Fibroblast of lung (primary cell): ENCODE measurements around the gene TMPRSS3. TPM values are rescaled to one million over a fixed set of nuclear protein-coding genes. Genes with fewer than 3 reads are reported as not detected.

Source experiments
- DNase-seq, 2 donors: peaks; one replicate each; pipeline versions ENCODE4 v3.0.0 to v3.0.0-alpha.2; 2010; ENCODE audit warnings: low read depth in 2 of 2
- H2AFZ ChIP-seq: 2 replicates; pipeline ENCODE4 v1.5.1; 2012; ENCODE audit warnings: low read length, control low read depth, inconsistent platforms
- H3K27ac ChIP-seq: 2 replicates; pipeline ENCODE4 v1.5.1; 2011; ENCODE audit warnings: low read length, control low read depth; ENCODE audit not compliant: insufficient read depth
- H3K27me3 ChIP-seq: 2 replicates; pipeline ENCODE4 v1.5.1; 2011; ENCODE audit warnings: mild to moderate bottlenecking, low read length; ENCODE audit not compliant: control insufficient read depth, insufficient read depth
- H3K36me3 ChIP-seq: 2 replicates; pipeline ENCODE4 v1.5.1; 2011; ENCODE audit warnings: low read length; ENCODE audit not compliant: control insufficient read depth, insufficient read depth
- H3K4me1 ChIP-seq: 2 replicates; pipeline ENCODE4 v1.5.1; 2011; ENCODE audit warnings: low read length; ENCODE audit not compliant: control insufficient read depth, insufficient read depth; ENCODE audit errors: extremely low read depth
- H3K4me2 ChIP-seq: 2 replicates; pipeline ENCODE4 v1.5.1; 2011; ENCODE audit warnings: low read length, control low read depth; ENCODE audit not compliant: insufficient read depth; ENCODE audit errors: extremely low read depth
- H3K4me3 ChIP-seq, 4 experiments: fragments of 200-600 bp in 1 of 4; sonication (generic) in 1 of 4; replicated peaks in 1 of 4; 2 replicates each; pipeline ENCODE4 v1.5.1; 2011 to 2016; ENCODE audit warnings: low read length in 4 of 4, low read depth in 3 of 4, mild to moderate bottlenecking in 3 of 4, control low read depth in 2 of 4, inconsistent platforms in 1 of 4, mixed read lengths in 1 of 4; ENCODE audit not compliant: insufficient read depth in 1 of 4; ENCODE audit errors: control extremely low read depth in 1 of 4
- H3K79me2 ChIP-seq: 2 replicates; pipeline ENCODE4 v1.5.1; 2012; ENCODE audit warnings: mild to moderate bottlenecking, low read length, inconsistent platforms; ENCODE audit not compliant: control insufficient read depth, insufficient read depth
- H3K9ac ChIP-seq: 2 replicates; pipeline ENCODE4 v1.5.1; 2011; ENCODE audit warnings: mild to moderate bottlenecking, low read length, control low read depth; ENCODE audit not compliant: insufficient read depth
- H3K9me3 ChIP-seq: 2 replicates; pipeline ENCODE4 v1.5.1; 2012; ENCODE audit warnings: low read depth, low read length; ENCODE audit not compliant: control insufficient read depth, insufficient read depth
- H4K20me1 ChIP-seq: 2 replicates; pipeline ENCODE4 v1.5.1; 2011; ENCODE audit warnings: low read length; ENCODE audit not compliant: control insufficient read depth, insufficient read depth; ENCODE audit errors: extremely low read depth
- EZH2 ChIP-seq: IDR thresholded peaks from 2 replicates; pipeline ENCODE4 v1.5.1; 2012; ENCODE audit warnings: low read length, control low read depth, mild to moderate bottlenecking; ENCODE audit errors: missing control alignments
- polyA plus RNA-seq, 2 donors: library from polyadenylated mRNA; depleted of rRNA in 1 of 2; stranded (reverse) in 1 of 2; unstranded in 1 of 2; fragments of >200 nt; gene quantifications; 2 replicates each; pipeline ENCODE4 v1.2.1, GENCODE V29; 2011 to 2012; ENCODE audit warnings: missing spikeins in 1 of 2
- total RNA-seq: library from RNA; depleted of rRNA; stranded (reverse); fragments of >200 nt; gene quantifications from 2 replicates; pipeline ENCODE4 v1.2.1, GENCODE V29; 2014
- TF ChIP-seq, protein P1 (sequence below), 2 donors: IDR thresholded peaks in 1 of 2; conservative IDR thresholded peaks in 1 of 2; 1 replicate in 1 of 2; 2 replicates in 1 of 2; pipeline ENCODE4 v1.5.1; 2011 to 2012; ENCODE audit warnings: low read length in 2 of 2, control low read depth in 1 of 2, inconsistent platforms in 1 of 2, low read depth in 1 of 2, mild to moderate bottlenecking in 1 of 2

Gene TMPRSS3
- total and polyA plus RNA-seq, 2 donors (not counting 1 experiment from before 2014, with no cell fraction given) = not detected

DNA sequence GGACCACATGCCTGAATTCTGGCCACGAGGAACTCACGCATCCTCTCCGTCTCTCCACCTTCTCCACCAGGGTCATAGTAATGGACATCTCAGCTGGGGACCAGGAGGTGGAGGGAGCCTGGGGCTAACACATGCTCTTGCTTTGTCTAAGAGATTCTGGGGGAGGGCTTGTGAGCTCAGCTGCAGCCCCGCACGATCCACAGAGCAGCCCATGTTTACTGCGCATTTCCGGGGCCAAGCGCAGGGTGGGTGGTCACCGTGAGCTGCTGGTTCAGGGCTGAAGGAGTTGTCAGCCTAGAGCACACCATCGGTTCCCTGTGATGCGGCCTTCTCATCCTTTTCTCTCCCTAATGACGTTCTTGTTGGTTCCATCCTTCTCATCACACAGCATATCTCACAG, 37.6 kb downstream of the TMPRSS3 start:
- no peak for DNase-seq
- no peaks in the 10 kb centered on the region for H3K79me2 ChIP-seq
- H3K27ac ChIP-seq = no peak overlapping the region
- H3K36me3 ChIP-seq = no peaks in the 10 kb centered on the region
- no peaks in the 10 kb centered on the region for H3K27me3 ChIP-seq
- H3K9ac ChIP-seq = no peak overlapping the region
- no peak for TF ChIP-seq EZH2
- TF ChIP-seq, protein P1, sequence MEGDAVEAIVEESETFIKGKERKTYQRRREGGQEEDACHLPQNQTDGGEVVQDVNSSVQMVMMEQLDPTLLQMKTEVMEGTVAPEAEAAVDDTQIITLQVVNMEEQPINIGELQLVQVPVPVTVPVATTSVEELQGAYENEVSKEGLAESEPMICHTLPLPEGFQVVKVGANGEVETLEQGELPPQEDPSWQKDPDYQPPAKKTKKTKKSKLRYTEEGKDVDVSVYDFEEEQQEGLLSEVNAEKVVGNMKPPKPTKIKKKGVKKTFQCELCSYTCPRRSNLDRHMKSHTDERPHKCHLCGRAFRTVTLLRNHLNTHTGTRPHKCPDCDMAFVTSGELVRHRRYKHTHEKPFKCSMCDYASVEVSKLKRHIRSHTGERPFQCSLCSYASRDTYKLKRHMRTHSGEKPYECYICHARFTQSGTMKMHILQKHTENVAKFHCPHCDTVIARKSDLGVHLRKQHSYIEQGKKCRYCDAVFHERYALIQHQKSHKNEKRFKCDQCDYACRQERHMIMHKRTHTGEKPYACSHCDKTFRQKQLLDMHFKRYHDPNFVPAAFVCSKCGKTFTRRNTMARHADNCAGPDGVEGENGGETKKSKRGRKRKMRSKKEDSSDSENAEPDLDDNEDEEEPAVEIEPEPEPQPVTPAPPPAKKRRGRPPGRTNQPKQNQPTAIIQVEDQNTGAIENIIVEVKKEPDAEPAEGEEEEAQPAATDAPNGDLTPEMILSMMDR (conservative IDR thresholded peaks at IDR 0.05 in 1 of 2, IDR thresholded peaks at IDR 0.05 in 1 of 2; ENCODE audit: low read depth in 1 of 2, low read length in 2 of 2) = no peak
- H3K4me3 ChIP-seq = no peak overlapping the region
- no peak overlapping the region for H3K4me2 ChIP-seq
- no peak overlapping the region for H2AFZ ChIP-seq
- no peaks in the 10 kb centered on the region for H3K4me1 ChIP-seq
- H3K9me3 ChIP-seq = no peaks in the 10 kb centered on the region
- no peaks in the 10 kb centered on the region for H4K20me1 ChIP-seq

DNA sequence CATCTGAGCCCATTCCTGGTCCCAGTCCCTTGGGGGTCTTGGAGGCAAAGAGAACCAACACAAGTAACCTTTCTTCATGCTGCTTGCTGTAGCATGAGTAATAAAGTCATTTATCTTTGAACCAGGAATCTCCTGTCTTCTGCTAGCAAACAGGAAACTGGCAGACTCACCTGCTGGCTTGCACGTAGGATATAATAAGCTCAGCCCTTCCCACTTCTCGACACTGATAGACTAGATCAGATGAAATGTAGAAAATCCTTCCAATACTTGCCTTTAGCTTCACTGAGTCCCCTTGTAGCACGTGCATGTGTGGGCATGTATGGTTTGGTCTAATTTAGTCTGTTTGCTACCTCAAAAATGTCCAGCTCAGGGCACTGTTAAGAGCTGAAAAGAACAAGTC, 38.5 kb downstream of the TMPRSS3 start:
- no peak for DNase-seq
- no peaks in the 10 kb centered on the region for H3K9me3 ChIP-seq
- no peaks in the 10 kb centered on the region for H4K20me1 ChIP-seq
- H3K4me3 ChIP-seq = no peak overlapping the region
- H3K4me2 ChIP-seq = no peak overlapping the region
- no peaks in the 10 kb centered on the region for H3K79me2 ChIP-seq
- no peak overlapping the region for H3K9ac ChIP-seq
- H3K27me3 ChIP-seq = no peaks in the 10 kb centered on the region
- no peaks in the 10 kb centered on the region for H3K36me3 ChIP-seq
- no peak for TF ChIP-seq EZH2
- TF ChIP-seq, protein P1 (conservative IDR thresholded peaks at IDR 0.05 in 1 of 2, IDR thresholded peaks at IDR 0.05 in 1 of 2; ENCODE audit: low read depth in 1 of 2, low read length in 2 of 2) = no peak
- no peaks in the 10 kb centered on the region for H3K4me1 ChIP-seq
- H3K27ac ChIP-seq = no peak overlapping the region
- no peak overlapping the region for H2AFZ ChIP-seq

DNA sequence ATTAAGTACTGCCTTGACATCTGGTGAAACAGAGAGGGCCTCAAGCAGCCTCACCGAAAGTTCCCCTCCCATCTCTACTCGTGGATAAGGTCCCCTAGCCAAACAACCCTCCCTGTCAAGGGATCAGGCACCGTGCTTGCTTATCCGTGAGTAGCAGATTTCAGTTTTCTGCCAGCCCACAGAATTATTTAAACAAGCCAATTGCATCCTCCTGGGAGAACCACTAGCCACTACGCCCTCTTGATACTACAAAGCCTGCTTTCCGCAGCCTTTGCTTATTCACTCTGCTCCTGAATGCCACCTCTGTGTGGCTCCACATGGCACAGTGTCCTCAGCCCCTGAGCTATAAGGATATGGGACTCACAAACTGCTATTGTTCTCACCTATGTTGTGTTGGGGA, 39.2 kb downstream of the TMPRSS3 start:
- H3K27ac ChIP-seq = no peak overlapping the region
- no peaks in the 10 kb centered on the region for H3K4me1 ChIP-seq
- H3K4me2 ChIP-seq = no peak overlapping the region
- H3K9me3 ChIP-seq = no peaks in the 10 kb centered on the region
- TF ChIP-seq, protein P1 (conservative IDR thresholded peaks at IDR 0.05 in 1 of 2, IDR thresholded peaks at IDR 0.05 in 1 of 2; ENCODE audit: low read depth in 1 of 2, low read length in 2 of 2) = no peak
- H2AFZ ChIP-seq = no peak overlapping the region
- no peaks in the 10 kb centered on the region for H3K27me3 ChIP-seq
- DNase-seq = no peak
- no peak overlapping the region for H3K4me3 ChIP-seq
- no peak overlapping the region for H3K9ac ChIP-seq
- H4K20me1 ChIP-seq = no peaks in the 10 kb centered on the region
- H3K79me2 ChIP-seq = no peaks in the 10 kb centered on the region
- H3K36me3 ChIP-seq = no peaks in the 10 kb centered on the region
